ENCODE results near the gene GBX1. TPM values are rescaled to one million over a fixed set of nuclear protein-coding genes. Genes with fewer than 3 reads are reported as not detected.

Gene GBX1
- total RNA-seq, 2 donors from 2014 or later, result not detected

DNA sequence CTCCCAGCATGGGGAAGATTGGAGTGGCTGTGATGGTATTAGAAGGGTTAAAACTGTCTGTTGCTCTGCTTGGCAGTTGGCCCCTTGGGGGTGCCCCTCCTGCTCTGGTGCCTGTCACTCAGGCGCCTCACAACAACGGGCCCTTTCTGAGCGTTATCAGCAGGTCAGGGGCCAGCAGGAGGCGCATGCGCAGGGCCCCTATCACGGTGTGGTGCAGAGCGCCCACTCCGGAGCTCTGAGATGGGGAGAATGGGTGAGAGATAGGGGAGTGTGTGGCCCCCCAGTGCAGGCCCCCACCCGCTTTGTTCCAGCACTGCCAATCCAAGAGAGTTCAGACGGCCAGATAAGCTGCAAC, 24.8 kb downstream of the GBX1 start:
- peaks cover 23% of the 10 kb centered on the region for H3K4me1 Mint-ChIP-seq
- TF ChIP-seq, protein P1, sequence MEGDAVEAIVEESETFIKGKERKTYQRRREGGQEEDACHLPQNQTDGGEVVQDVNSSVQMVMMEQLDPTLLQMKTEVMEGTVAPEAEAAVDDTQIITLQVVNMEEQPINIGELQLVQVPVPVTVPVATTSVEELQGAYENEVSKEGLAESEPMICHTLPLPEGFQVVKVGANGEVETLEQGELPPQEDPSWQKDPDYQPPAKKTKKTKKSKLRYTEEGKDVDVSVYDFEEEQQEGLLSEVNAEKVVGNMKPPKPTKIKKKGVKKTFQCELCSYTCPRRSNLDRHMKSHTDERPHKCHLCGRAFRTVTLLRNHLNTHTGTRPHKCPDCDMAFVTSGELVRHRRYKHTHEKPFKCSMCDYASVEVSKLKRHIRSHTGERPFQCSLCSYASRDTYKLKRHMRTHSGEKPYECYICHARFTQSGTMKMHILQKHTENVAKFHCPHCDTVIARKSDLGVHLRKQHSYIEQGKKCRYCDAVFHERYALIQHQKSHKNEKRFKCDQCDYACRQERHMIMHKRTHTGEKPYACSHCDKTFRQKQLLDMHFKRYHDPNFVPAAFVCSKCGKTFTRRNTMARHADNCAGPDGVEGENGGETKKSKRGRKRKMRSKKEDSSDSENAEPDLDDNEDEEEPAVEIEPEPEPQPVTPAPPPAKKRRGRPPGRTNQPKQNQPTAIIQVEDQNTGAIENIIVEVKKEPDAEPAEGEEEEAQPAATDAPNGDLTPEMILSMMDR (conservative IDR thresholded peaks at IDR 0.05), result peak; percentile 40
- peak overlapping the region; percentile 35 for H3K27ac Mint-ChIP-seq
- 53 to 93% methylated on average over 4 to 10 of the region's 10 CpGs for WGBS, 2 experiments (ENCODE audit: insufficient coverage in 1 of 2, insufficient read length in 1 of 2)
- H3K27ac ChIP-seq (ENCODE audit: low read depth, low read length), result no peak overlapping the region
- no peaks in the 10 kb centered on the region for H3K9me3 ChIP-seq (ENCODE audit: control insufficient read depth, low read length)
- H3K27me3 ChIP-seq (ENCODE audit: control insufficient read depth, insufficient read depth, low read length, poor library complexity, severe bottlenecking), result no peaks in the 10 kb centered on the region
- H3K36me3 Mint-ChIP-seq (ENCODE audit: low read depth), result peaks cover 38% of the 10 kb centered on the region
- H3K4me3 ChIP-seq (ENCODE audit: low read length), result no peak overlapping the region
- H3K36me3 ChIP-seq (ENCODE audit: control insufficient read depth, insufficient read depth, low read length), result peaks cover 28% of the 10 kb centered on the region
- H3K9ac ChIP-seq (ENCODE audit: extremely low read depth, low read length, poor library complexity, severe bottlenecking), result no peak overlapping the region
- H3K9me3 Mint-ChIP-seq, result no peaks in the 10 kb centered on the region
- H3K4me3 Mint-ChIP-seq, result no peak overlapping the region
- H3K4me1 ChIP-seq (ENCODE audit: control insufficient read depth, insufficient read depth, low read length), result no peaks in the 10 kb centered on the region
- DNase-seq, result no peak
- no peaks in the 10 kb centered on the region for H3K27me3 Mint-ChIP-seq (ENCODE audit: insufficient read depth)

DNA sequence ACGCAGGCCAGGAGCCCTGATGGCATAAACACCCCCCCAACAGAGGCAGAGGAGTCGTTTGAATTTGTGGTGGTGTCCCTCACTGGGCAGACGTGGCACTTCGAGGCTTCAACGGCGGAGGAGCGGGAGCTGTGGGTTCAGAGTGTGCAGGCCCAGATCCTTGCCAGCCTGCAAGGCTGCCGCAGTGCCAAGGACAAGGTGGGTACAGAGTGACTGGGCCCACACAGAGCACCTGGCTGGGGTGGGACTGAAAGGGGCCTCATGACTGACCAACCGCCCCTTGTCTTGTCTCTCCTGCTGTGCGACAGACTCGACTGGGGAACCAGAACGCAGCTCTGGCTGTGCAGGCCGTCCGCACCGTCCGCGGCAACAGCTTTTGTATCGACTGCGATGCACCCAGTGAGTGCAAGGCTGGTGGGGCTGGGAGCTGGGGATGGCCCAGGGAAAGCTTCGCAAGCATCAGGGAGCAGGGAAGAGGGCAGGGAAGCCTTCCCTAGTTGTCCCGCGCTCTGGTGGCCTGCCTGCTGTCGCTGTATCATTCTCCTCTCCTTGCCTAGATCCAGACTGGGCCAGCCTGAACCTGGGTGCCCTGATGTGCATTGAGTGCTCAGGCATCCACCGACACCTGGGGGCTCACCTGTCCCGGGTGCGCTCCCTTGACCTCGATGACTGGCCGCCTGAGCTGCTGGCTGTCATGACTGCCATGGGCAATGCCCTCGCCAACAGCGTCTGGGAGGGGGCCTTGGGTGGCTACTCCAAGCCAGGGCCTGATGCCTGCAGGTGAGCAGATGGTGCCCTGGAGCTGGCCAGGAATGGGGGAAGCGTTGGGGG, 25.4 kb downstream of the GBX1 start:
- H3K4me1 ChIP-seq (ENCODE audit: control insufficient read depth, insufficient read depth, low read length), result no peaks in the 10 kb centered on the region
- H3K4me3 Mint-ChIP-seq, result no peak overlapping the region

DNA sequence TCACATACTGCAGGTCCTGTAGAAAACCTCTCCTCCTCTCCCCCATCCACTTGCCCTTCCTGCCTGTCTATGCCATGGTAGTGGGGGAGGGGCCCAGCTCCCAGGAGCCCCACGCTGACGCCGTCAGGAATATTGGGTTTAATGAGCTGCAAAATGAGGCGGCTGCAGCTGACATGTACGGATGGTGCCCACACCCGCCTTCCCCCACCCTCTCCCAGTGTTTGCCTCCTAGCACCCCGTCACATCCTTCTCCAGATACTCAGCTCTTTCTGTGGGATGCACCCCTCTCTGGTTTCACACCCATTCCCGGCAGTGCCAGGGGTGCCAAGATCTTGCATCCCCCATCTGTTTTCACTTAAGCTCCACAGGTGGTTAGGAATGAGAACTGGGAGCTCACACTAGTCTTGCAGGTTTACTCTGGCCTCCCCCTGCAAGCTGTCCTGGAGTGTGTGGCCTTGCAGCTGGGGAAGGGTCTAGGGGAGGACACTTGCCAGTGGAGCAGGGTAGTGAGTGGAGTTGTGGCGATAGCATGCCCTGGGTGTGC, 26.1 kb downstream of the GBX1 start:
- Mint-ChIP-seq H3K36me3 (ENCODE audit: low read depth) (peaks cover 43% of the 10 kb centered on the region), H3K4me1 (peaks cover 30% of the 10 kb centered on the region), H3K9me3 (no peaks in the 10 kb centered on the region), H3K4me3 (no peak overlapping the region), H3K27ac (peak overlapping the region; percentile 53), H3K27me3 (ENCODE audit: insufficient read depth) (no peaks in the 10 kb centered on the region)
- H3K9ac ChIP-seq (ENCODE audit: extremely low read depth, low read length, poor library complexity, severe bottlenecking), result no peak overlapping the region
- H3K4me1 ChIP-seq (ENCODE audit: control insufficient read depth, insufficient read depth, low read length), result no peaks in the 10 kb centered on the region
- no peaks in the 10 kb centered on the region for H3K27me3 ChIP-seq (ENCODE audit: control insufficient read depth, insufficient read depth, low read length, poor library complexity, severe bottlenecking)
- H3K9me3 ChIP-seq (ENCODE audit: control insufficient read depth, low read length), result no peaks in the 10 kb centered on the region
- TF ChIP-seq, protein P1 (conservative IDR thresholded peaks at IDR 0.05), result no peak
- 87 to 93% methylated on average over 5 to 9 of the region's 9 CpGs for WGBS, 2 experiments (ENCODE audit: insufficient coverage in 1 of 2, insufficient read length in 1 of 2)
- DNase-seq, result no peak
- peaks cover 30% of the 10 kb centered on the region for H3K36me3 ChIP-seq (ENCODE audit: control insufficient read depth, insufficient read depth, low read length)
- no peak overlapping the region for H3K4me3 ChIP-seq (ENCODE audit: low read length)
- H3K27ac ChIP-seq (ENCODE audit: low read depth, low read length), result no peak overlapping the region

More for the DNA sequence above, 25.4 kb downstream of the GBX1 start:
- no peaks in the 10 kb centered on the region for H3K27me3 ChIP-seq (ENCODE audit: control insufficient read depth, insufficient read depth, low read length, poor library complexity, severe bottlenecking)
- H3K4me1 Mint-ChIP-seq, result peaks cover 26% of the 10 kb centered on the region
- H3K4me3 ChIP-seq (ENCODE audit: low read length), result no peak overlapping the region
- H3K9me3 ChIP-seq (ENCODE audit: control insufficient read depth, low read length), result no peaks in the 10 kb centered on the region
- no peaks in the 10 kb centered on the region for H3K27me3 Mint-ChIP-seq (ENCODE audit: insufficient read depth)
- H3K27ac Mint-ChIP-seq, result peak overlapping the region; percentile 53
- peak; percentile 48 for DNase-seq
- H3K9me3 Mint-ChIP-seq, result no peaks in the 10 kb centered on the region
- WGBS, 2 experiments (ENCODE audit: insufficient coverage in 1 of 2, insufficient read length in 1 of 2), result 94 to 95% methylated on average over 23 to 31 of the region's 31 CpGs
- peaks cover 28% of the 10 kb centered on the region for H3K36me3 ChIP-seq (ENCODE audit: control insufficient read depth, insufficient read depth, low read length)
- H3K9ac ChIP-seq (ENCODE audit: extremely low read depth, low read length, poor library complexity, severe bottlenecking), result no peak overlapping the region
- peaks cover 38% of the 10 kb centered on the region for H3K36me3 Mint-ChIP-seq (ENCODE audit: low read depth)
- H3K27ac ChIP-seq (ENCODE audit: low read depth, low read length), result no peak overlapping the region
- TF ChIP-seq, protein P1 (conservative IDR thresholded peaks at IDR 0.05), result no peak

Measured in endodermal cell (in vitro differentiated cells).